ENCODE results near the gene CD248. TPM values are rescaled to one million over a fixed set of nuclear protein-coding genes. Genes with fewer than 3 reads are reported as not detected.

CD248 gene
- polyA plus RNA-seq, 2 of the 4 experiments (the other 2 are of a cell fraction) = 0.03 TPM; not detected in 1

DNA sequence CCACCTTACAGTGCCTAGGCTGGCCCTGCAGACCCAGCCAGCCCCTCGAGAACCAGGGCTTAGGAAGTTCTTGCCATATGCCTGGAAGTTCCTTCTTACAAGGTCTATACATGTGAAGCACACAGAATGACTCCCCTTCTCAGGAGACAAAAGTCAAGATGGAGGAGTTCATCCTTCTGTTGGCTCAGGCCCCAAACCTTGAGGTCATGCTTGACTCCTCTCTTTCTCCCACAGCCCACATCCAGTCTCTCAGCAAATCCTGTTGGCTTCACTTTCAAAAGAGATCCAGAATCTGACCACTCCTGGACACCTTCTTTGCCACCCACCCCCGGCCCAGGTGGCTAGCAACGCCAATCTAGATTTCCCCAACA, 1.7 kb upstream of the CD248 start:
- 44% methylated on average over 1 of the region's 3 CpGs for WGBS (ENCODE audit: missing lambda C conversion rate)
- CTCF ChIA-PET = interaction anchor here (0.5 to 12.2 kb wide), 3 partner anchors 8 to 95 kb away, joined by 3 to 247 read pairs (median 10); partner anchors contain the start of gene RIN1
- Histone ChIP-seq H3K9me3 (no peaks in the 10 kb centered on the region), H3K27ac (peak overlapping the region; percentile 62 to 79), H3K4me3 (no peak overlapping the region), H3K4me1 (peaks cover 17% of the 10 kb centered on the region), H3K4me2 (peak overlapping the region; percentile 52; the same call in 2 of the 3 replicates)
- DNase-seq (ENCODE audit: low read depth in 1 of 2, low spot score in 1 of 2) = no peak
- ATAC-seq = no peak
- no peak for FAIRE-seq
- TF ChIP-seq FOSB (CRISPR knock-in tag; IDR thresholded peaks at IDR 0.05) = no peak
- no peak for TF ChIP-seq BHLHE40 (IDR thresholded peaks at IDR 0.05; ENCODE audit: low read depth, low read length)
- TF ChIP-seq HDAC2 (IDR thresholded peaks at IDR 0.05) = no peak
- no peak for TF ChIP-seq EHMT2 (IDR thresholded peaks at IDR 0.05; ENCODE audit: low read depth)
- no peak for TF ChIP-seq CHD2 (IDR thresholded peaks at IDR 0.05; ENCODE audit: low read length, partially characterized antibody)
- TF ChIP-seq ZC3H11A (IDR thresholded peaks at IDR 0.05) = no peak
- no peak for TF ChIP-seq MAFK (IDR thresholded peaks at IDR 0.05; ENCODE audit: partially characterized antibody)
- TF ChIP-seq CBX2 (IDR thresholded peaks at IDR 0.05; ENCODE audit: borderline replicate concordance, low read depth) = no peak
- TF ChIP-seq ZNF302 (CRISPR knock-in tag; IDR thresholded peaks at IDR 0.05) = no peak
- TF ChIP-seq HEYL (CRISPR knock-in tag; IDR thresholded peaks at IDR 0.05) = no peak
- TF ChIP-seq, protein P1, sequence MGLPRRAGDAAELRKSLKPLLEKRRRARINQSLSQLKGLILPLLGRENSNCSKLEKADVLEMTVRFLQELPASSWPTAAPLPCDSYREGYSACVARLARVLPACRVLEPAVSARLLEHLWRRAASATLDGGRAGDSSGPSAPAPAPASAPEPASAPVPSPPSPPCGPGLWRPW (IDR thresholded peaks at IDR 0.05) = no peak
- TF ChIP-seq, protein P2, sequence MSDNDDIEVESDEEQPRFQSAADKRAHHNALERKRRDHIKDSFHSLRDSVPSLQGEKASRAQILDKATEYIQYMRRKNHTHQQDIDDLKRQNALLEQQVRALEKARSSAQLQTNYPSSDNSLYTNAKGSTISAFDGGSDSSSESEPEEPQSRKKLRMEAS (IDR thresholded peaks at IDR 0.05) = no peak
- no peak for TF ChIP-seq RARB (CRISPR knock-in tag; IDR thresholded peaks at IDR 0.05)
- TF ChIP-seq SREBF2 (IDR thresholded peaks at IDR 0.05) = no peak
- POLR2A ChIA-PET = no interaction called here

GRCh38 chr11:66317723-66318599, 1.1 kb upstream of the CD248 start:
- peaks cover 23% of the 10 kb centered on the region for H3K4me1 ChIP-seq
- ATAC-seq (peak; percentile 6 to 19; a peak in 2 of 6 replicates), DNase-seq (ENCODE audit: low read depth in 1 of 2, low spot score in 1 of 2) (no peak), FAIRE-seq (no peak)
- H3K4me2 ChIP-seq = peak overlapping the region; percentile 52
- WGBS (ENCODE audit: missing lambda C conversion rate) = 53% methylated on average over 14 of the region's 16 CpGs
- H3K27ac ChIP-seq = peak overlapping the region; percentile 62 to 79
- no peak overlapping the region for H3K4me3 ChIP-seq
- H3K9me3 ChIP-seq = no peaks in the 10 kb centered on the region
- TF ChIP-seq BHLHE40 (IDR thresholded peaks at IDR 0.05; ENCODE audit: low read depth, low read length) = no peak
- no peak for TF ChIP-seq HOXB5 (CRISPR knock-in tag; IDR thresholded peaks at IDR 0.05)
- TF ChIP-seq MAFK (IDR thresholded peaks at IDR 0.05; ENCODE audit: partially characterized antibody) = peak; percentile 72
- peak; percentile 86 to 94 for TF ChIP-seq CEBPB (IDR thresholded peaks at IDR 0.05)
- POLR2A ChIA-PET = no interaction called here
- CTCF ChIA-PET = interaction anchor here (2.7 to 12.2 kb wide), 2 partner anchors 9 to 15 kb away, joined by 10 to 247 read pairs; partner anchors contain the start of gene RIN1

DNA sequence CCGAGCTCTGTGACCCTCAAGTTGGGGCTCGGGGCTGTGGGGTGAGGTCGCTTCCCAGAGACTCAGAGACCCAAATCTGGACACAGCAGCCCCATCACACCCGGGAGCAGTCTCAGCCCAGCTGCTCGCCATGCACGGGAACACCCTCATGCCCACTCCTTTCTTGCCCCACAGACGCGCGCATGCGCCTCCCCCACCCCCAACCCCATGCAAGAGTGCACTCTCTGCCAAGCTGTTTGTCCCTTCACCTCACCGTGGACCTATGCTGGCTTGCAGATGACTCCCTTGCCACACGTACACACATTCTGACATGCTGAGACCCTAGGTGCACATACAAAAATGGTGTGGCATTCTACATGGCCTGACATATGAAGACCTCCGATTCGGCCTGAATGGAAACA, 478 bp upstream of the CD248 start:
- CTCF ChIA-PET = interaction anchor here (2.7 to 12.2 kb wide), 2 partner anchors 9 to 15 kb away, joined by 10 to 247 read pairs; partner anchors contain the start of gene RIN1
- Histone ChIP-seq H3K4me3 (no peak overlapping the region), H3K9me3 (no peaks in the 10 kb centered on the region), H3K4me1 (peaks cover 24% of the 10 kb centered on the region), H3K4me2 (peak overlapping the region; percentile 52; the same call in 1 of the 3 replicates), H3K27ac (peak overlapping the region; percentile 62 to 79; a peak in 5 of 6 replicates)
- WGBS (ENCODE audit: missing lambda C conversion rate) = 76% methylated on average over 14 of the region's 14 CpGs
- DNase-seq (ENCODE audit: low read depth in 1 of 2, low spot score in 1 of 2) (no peak), FAIRE-seq (no peak), ATAC-seq (no peak)
- POLR2A ChIA-PET = interaction anchor here (1.0 kb wide), 1 partner anchor 19 kb away, joined by 3 read pairs; the partner anchor contains the start of gene RIN1
- TF ChIP-seq, protein P3, sequence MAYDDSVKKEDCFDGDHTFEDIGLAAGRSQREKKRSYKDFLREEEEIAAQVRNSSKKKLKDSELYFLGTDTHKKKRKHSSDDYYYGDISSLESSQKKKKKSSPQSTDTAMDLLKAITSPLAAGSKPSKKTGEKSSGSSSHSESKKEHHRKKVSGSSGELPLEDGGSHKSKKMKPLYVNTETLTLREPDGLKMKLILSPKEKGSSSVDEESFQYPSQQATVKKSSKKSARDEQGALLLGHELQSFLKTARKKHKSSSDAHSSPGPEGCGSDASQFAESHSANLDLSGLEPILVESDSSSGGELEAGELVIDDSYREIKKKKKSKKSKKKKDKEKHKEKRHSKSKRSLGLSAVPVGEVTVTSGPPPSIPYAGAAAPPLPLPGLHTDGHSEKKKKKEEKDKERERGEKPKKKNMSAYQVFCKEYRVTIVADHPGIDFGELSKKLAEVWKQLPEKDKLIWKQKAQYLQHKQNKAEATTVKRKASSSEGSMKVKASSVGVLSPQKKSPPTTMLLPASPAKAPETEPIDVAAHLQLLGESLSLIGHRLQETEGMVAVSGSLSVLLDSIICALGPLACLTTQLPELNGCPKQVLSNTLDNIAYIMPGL (CRISPR knock-in tag; IDR thresholded peaks at IDR 0.05; ENCODE audit: borderline replicate concordance) = no peak
- no peak for TF ChIP-seq ZC3H11A (IDR thresholded peaks at IDR 0.05)
- TF ChIP-seq NPAS2 (CRISPR knock-in tag; IDR thresholded peaks at IDR 0.05; ENCODE audit: borderline replicate concordance) = no peak
- no peak for TF ChIP-seq CEBPB (IDR thresholded peaks at IDR 0.05)
- no peak for TF ChIP-seq EP300 (IDR thresholded peaks at IDR 0.05)
- TF ChIP-seq HOXB13 (CRISPR knock-in tag; IDR thresholded peaks at IDR 0.05; ENCODE audit: low read depth) = no peak
- TF ChIP-seq CHD4 (IDR thresholded peaks at IDR 0.05; ENCODE audit: borderline replicate concordance) = no peak
- no peak for TF ChIP-seq USF2 (IDR thresholded peaks at IDR 0.05)
- TF ChIP-seq MAZ (IDR thresholded peaks at IDR 0.05; ENCODE audit: borderline replicate concordance, low read depth, low read length) = no peak
- no peak for TF ChIP-seq FOSL2 (IDR thresholded peaks at IDR 0.05)
- no peak for TF ChIP-seq FOSL2 (CRISPR knock-in tag; IDR thresholded peaks at IDR 0.05)
- TF ChIP-seq ZNF302 (CRISPR knock-in tag; IDR thresholded peaks at IDR 0.05) = no peak
- TF ChIP-seq RARB (CRISPR knock-in tag; IDR thresholded peaks at IDR 0.05) = no peak
- TF ChIP-seq CBX8 (IDR thresholded peaks at IDR 0.05) = no peak
- TF ChIP-seq GATA3 (IDR thresholded peaks at IDR 0.05; ENCODE audit: borderline replicate concordance) = no peak
